Prostate gland (tissue), 2 donors: ENCODE data around the gene TMEM86A. TPM values are rescaled to one million over a fixed set of nuclear protein-coding genes. Genes with fewer than 3 reads are reported as not detected.
A peak's percentile ranks its signal among the peaks of the same experiment; 100 is the strongest.
"Not testable (repeated sequence)": the region's sequence is repeated elsewhere in the genome, so short reads cannot be mapped to it uniquely, and the experiment has no call there.

Source experiments
- DNase-seq: peaks from one replicate; pipeline ENCODE4 v3.0.0-alpha.2; 2019; ENCODE audit warnings: low spot score
- H3K27ac ChIP-seq, 2 donors: fragments of 200-600 bp; sonication (generic); 2 replicates each; pipeline ENCODE4 v1.5.1; 2017 to 2019
- H3K27me3 ChIP-seq: fragments of 200-600 bp; sonication (generic); replicated peaks from 2 replicates; pipeline ENCODE4 v1.5.1; 2019; ENCODE audit not compliant: insufficient read depth
- H3K36me3 ChIP-seq, 2 donors: fragments of 200-600 bp; sonication (generic); 1 replicate in 1 of 2; 2 replicates in 1 of 2; pipeline versions ENCODE4 v1.5.1 to v1.8.1; 2017 to 2019
- H3K4me1 ChIP-seq: fragments of 200-600 bp; sonication (generic); replicated peaks from 2 replicates; pipeline ENCODE4 v1.5.1; 2019
- H3K4me3 ChIP-seq, 2 donors: fragments of 200-600 bp; sonication (generic); 2 replicates each; pipeline ENCODE4 v1.5.1; 2017 to 2019
- H3K9me3 ChIP-seq: fragments of 200-600 bp; sonication (generic); 2 replicates; pipeline ENCODE4 v1.5.1; 2017
- CTCF ChIP-seq, 4 experiments: fragments of 200-600 bp in 2 of 4; fragments of 450-650 bp in 2 of 4; sonication (generic) in 2 of 4; IDR thresholded peaks; 1 replicate in 3 of 4; 2 replicates in 1 of 4; pipeline ENCODE4 v1.5.1; 2016 to 2019; ENCODE audit warnings: antibody characterized with exemption in 4 of 4, mild to moderate bottlenecking in 2 of 4, moderate library complexity in 2 of 4
- POLR2A ChIP-seq: fragments of 450-650 bp; IDR thresholded peaks from one replicate; pipeline ENCODE4 v1.6.1; 2016; ENCODE audit warnings: antibody characterized with exemption, mild to moderate bottlenecking
- POLR2AphosphoS5 ChIP-seq: sonication (generic); formaldehyde crosslinking; IDR thresholded peaks from one replicate; pipeline ENCODE4 v1.6.1; 2017; ENCODE audit warnings: antibody characterized with exemption
- WGBS: methylation state at CpG from one replicate; pipeline ENCODE4 v1.1.5; 2018; 5-methylcytosine and 5-hydroxymethylcytosine counted together
- intact Hi-C: fragments of 100-400 bp; cut with DNase I; formaldehyde crosslinking; loops from one replicate; pipeline ENCODE4 v1.14.2; 2022
- total RNA-seq, 2 donors: library from RNA; depleted of rRNA; stranded (reverse); fragments of >200 nt; gene quantifications; one replicate each; pipeline ENCODE4 v1.1.0, GENCODE V29; 2016

Gene TMEM86A
- total RNA-seq, result 1 to 10 TPM; 3.2 to 6.5 TPM

- H3K4me3 ChIP-seq, result peak within 1 kb of the TSS; percentile 90 to 97
- H3K36me3 ChIP-seq, result no peaks in the 10 kb centered on the region
- H3K27ac ChIP-seq, result peak within 1 kb of the TSS; percentile 75 to 79
- intact Hi-C loops, result loop anchor here (5.0 kb wide), 1 partner anchor 66 kb away; the partner anchor contains the start of gene SPTY2D1
- peak; percentile 68 for TF ChIP-seq POLR2A
- TF ChIP-seq CTCF (IDR thresholded peaks at IDR 0.05), result no peak
- TF ChIP-seq POLR2AphosphoS5, result no peak
- no peaks in the 10 kb centered on the region for H3K27me3 ChIP-seq
- peak; percentile 89 for DNase-seq
- WGBS, result under 1% methylated on average over 68 of the region's 98 CpGs
- H3K4me1 ChIP-seq, result no peaks in the 10 kb centered on the region
- H3K9me3 ChIP-seq, result no peaks in the 10 kb centered on the region
Observed at GRCh38 chr11:18698341-18699268, at the start of gene TMEM86A. TSS of gene TMEM86A (plus strand) at chr11:18698779. CDS start at chr11:18698887, 108 bp downstream.

- no peaks in the 10 kb centered on the region for H3K4me1 ChIP-seq
- no peaks in the 10 kb centered on the region for H3K27me3 ChIP-seq
- intact Hi-C loops, result no loop called here
- no peak for TF ChIP-seq POLR2AphosphoS5
- TF ChIP-seq POLR2A, result no peak
- TF ChIP-seq CTCF (IDR thresholded peaks at IDR 0.05), result no peak
- H3K9me3 ChIP-seq, result no peaks in the 10 kb centered on the region
- no peak overlapping the region for H3K27ac ChIP-seq
- no peak overlapping the region for H3K4me3 ChIP-seq
- no peaks in the 10 kb centered on the region for H3K36me3 ChIP-seq
- DNase-seq, result no peak
- WGBS, result 92% methylated on average over 4 of the region's 4 CpGs
Observed at GRCh38 chr11:18650353-18650752, 48.2 kb upstream of the TMEM86A start.

- no peaks in the 10 kb centered on the region for H3K27me3 ChIP-seq
- no peak overlapping the region for H3K27ac ChIP-seq
- no peak for TF ChIP-seq POLR2AphosphoS5
- TF ChIP-seq POLR2A, result no peak
- TF ChIP-seq CTCF (IDR thresholded peaks at IDR 0.05), result peak in 1 of 4 experiments; percentile 46
- peak; percentile 11 for DNase-seq
- H3K4me1 ChIP-seq, result no peaks in the 10 kb centered on the region
- no peak overlapping the region for H3K4me3 ChIP-seq
- no peaks in the 10 kb centered on the region for H3K36me3 ChIP-seq
- no peaks in the 10 kb centered on the region for H3K9me3 ChIP-seq
- intact Hi-C loops, result no loop called here
- 73% methylated on average over 19 of the region's 19 CpGs for WGBS
Observed at GRCh38 chr11:18650859-18651557, 47.6 kb upstream of the TMEM86A start.

GRCh38 chr11:18657673-18658072 lies 40.9 kb upstream of the TMEM86A start:
- DNase-seq, result no peak
- WGBS, result 90% methylated on average over 5 of the region's 5 CpGs
- H3K36me3 ChIP-seq, result no peaks in the 10 kb centered on the region
- no peaks in the 10 kb centered on the region for H3K27me3 ChIP-seq
- H3K27ac ChIP-seq, result no peak overlapping the region
- TF ChIP-seq POLR2AphosphoS5 (no peak), CTCF (IDR thresholded peaks at IDR 0.05) (no peak), POLR2A (no peak)
- H3K4me3 ChIP-seq, result no peak overlapping the region
- H3K9me3 ChIP-seq, result no peaks in the 10 kb centered on the region
- intact Hi-C loops, result no loop called here
- H3K4me1 ChIP-seq, result no peaks in the 10 kb centered on the region

GRCh38 chr11:18665353-18665872 lies 33.2 kb upstream of the TMEM86A start:
- DNase-seq, H3K36me3 ChIP-seq, H3K4me1 ChIP-seq, H3K27ac ChIP-seq, H3K4me3 ChIP-seq, intact Hi-C loops, H3K9me3 ChIP-seq, H3K27me3 ChIP-seq: not testable (repeated sequence)
- WGBS, result 80% methylated on average over 10 of the region's 10 CpGs
